Raji (cell line): ENCODE measurements around the gene BMERB1.

Experiments used
- POLR2A ChIP-seq: IDR thresholded peaks from 2 replicates; pipeline ENCODE4 v1.6.1; 2011; ENCODE audit warnings: low read depth, low read length, control low read depth; ENCODE audit not compliant: insufficient read depth

Gene BMERB1

GRCh38 chr16:15511759-15512487 is 77.5 kb downstream of the BMERB1 start:
- TF ChIP-seq POLR2A: no peak

GRCh38 chr16:15513156-15513555 is 78.8 kb downstream of the BMERB1 start:
- no peak for TF ChIP-seq POLR2A

GRCh38 chr16:15515992-15516391 is 81.6 kb downstream of the BMERB1 start:
- TF ChIP-seq POLR2A: no peak

GRCh38 chr16:15516609-15517008 is 82.2 kb downstream of the BMERB1 start:
- TF ChIP-seq POLR2A: no peak

- no peak for TF ChIP-seq POLR2A
These were observed 83.5 kb downstream of the BMERB1 start for GRCh38 chr16:15517743-15518377.

GRCh38 chr16:15518381-15519351 is 84.3 kb downstream of the BMERB1 start:
- no peak for TF ChIP-seq POLR2A

GRCh38 chr16:15519790-15520189 is 85.4 kb downstream of the BMERB1 start:
- TF ChIP-seq POLR2A: no peak

GRCh38 chr16:15521390-15521757 is 87.0 kb downstream of the BMERB1 start:
- TF ChIP-seq POLR2A: no peak

GRCh38 chr16:15521758-15522509 is 87.5 kb downstream of the BMERB1 start:
- no peak for TF ChIP-seq POLR2A

GRCh38 chr16:15523092-15523541 is 88.7 kb downstream of the BMERB1 start:
- no peak for TF ChIP-seq POLR2A

GRCh38 chr16:15523939-15524338 is 89.6 kb downstream of the BMERB1 start:
- TF ChIP-seq POLR2A: no peak

- TF ChIP-seq POLR2A: no peak
These were observed 90.6 kb downstream of the BMERB1 start for GRCh38 chr16:15524966-15525365.

- TF ChIP-seq POLR2A: no peak
These were observed 91.7 kb downstream of the BMERB1 start for GRCh38 chr16:15526097-15526496.

GRCh38 chr16:15526731-15527130 is 92.3 kb downstream of the BMERB1 start:
- TF ChIP-seq POLR2A: no peak

- no peak for TF ChIP-seq POLR2A
These were observed 95.3 kb downstream of the BMERB1 start for GRCh38 chr16:15529673-15530072.
